Neural crest cell (in vitro differentiated cells): ENCODE results near the gene TMEM242. TPM values are rescaled to one million over a fixed set of nuclear protein-coding genes. Genes with fewer than 3 reads are reported as not detected.

Experiments used
- DNase-seq: peaks from one replicate; pipeline ENCODE4 v3.0.0; 2021; ENCODE audit warnings: low read depth, mixed read lengths, low spot score
- H3K27ac Mint-ChIP-seq: one replicate; pipeline ENCODE4 v1.8.0; 2021; ENCODE audit warnings: mild to moderate bottlenecking, mixed read lengths; ENCODE audit not compliant: unreplicated experiment
- H3K27me3 Mint-ChIP-seq: 2 replicates; pipeline ENCODE4 v1.8.0; 2021; ENCODE audit warnings: low read depth, mild to moderate bottlenecking, mixed read lengths
- H3K36me3 Mint-ChIP-seq: 2 replicates; pipeline ENCODE4 v1.8.0; 2021; ENCODE audit warnings: low read depth, mild to moderate bottlenecking, mixed read lengths
- H3K4me1 Mint-ChIP-seq: 2 replicates; pipeline ENCODE4 v1.8.0; 2021; ENCODE audit warnings: mixed read lengths
- H3K4me3 Mint-ChIP-seq: one replicate; pipeline ENCODE4 v1.8.0; 2021; ENCODE audit warnings: mild to moderate bottlenecking, mixed read lengths
- H3K9me3 Mint-ChIP-seq: 2 replicates; pipeline ENCODE4 v1.8.0; 2021; ENCODE audit warnings: mixed read lengths
- total RNA-seq: library from RNA; stranded (reverse); gene quantifications from 2 replicates; pipeline ENCODE4 v1.2.1, GENCODE V29; 2021
- TF ChIP-seq, protein P1 (sequence below): fragments of 200-600 bp; sonication (generic); conservative IDR thresholded peaks from 2 replicates; pipeline ENCODE4 v1.5.0; 2021; ENCODE audit warnings: antibody characterized with exemption, mild to moderate bottlenecking

The TMEM242 gene
- total RNA-seq, 1 donor from 2014 or later, result 11.3 TPM

DNA sequence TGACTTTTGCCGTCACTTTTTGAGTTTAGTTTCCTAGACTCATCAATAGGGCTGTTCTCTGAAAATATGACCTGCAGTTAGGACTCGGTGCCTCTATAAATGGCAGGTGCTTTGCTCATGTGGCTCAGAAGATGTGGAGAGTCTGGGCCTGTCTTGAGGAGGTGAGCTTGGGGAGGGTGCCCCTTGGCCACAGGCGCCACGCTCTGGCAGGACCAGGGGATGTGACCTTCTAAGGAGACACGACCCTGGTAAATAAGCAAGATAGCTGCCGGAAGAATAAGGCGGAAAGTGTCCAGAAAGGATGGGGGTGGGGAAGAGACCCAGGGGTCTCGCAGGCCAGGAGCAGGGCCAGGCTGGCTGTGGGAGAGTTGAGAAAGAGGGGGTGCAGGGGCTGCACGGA is 46.6 kb downstream of the TMEM242 start:
- Mint-ChIP-seq H3K9me3 (no peaks in the 10 kb centered on the region), H3K27me3 (peaks cover 12% of the 10 kb centered on the region), H3K27ac (no peak overlapping the region), H3K4me3 (peak overlapping the region; percentile 20), H3K4me1 (peaks cover 34% of the 10 kb centered on the region), H3K36me3 (no peaks in the 10 kb centered on the region)
- TF ChIP-seq, protein P1, sequence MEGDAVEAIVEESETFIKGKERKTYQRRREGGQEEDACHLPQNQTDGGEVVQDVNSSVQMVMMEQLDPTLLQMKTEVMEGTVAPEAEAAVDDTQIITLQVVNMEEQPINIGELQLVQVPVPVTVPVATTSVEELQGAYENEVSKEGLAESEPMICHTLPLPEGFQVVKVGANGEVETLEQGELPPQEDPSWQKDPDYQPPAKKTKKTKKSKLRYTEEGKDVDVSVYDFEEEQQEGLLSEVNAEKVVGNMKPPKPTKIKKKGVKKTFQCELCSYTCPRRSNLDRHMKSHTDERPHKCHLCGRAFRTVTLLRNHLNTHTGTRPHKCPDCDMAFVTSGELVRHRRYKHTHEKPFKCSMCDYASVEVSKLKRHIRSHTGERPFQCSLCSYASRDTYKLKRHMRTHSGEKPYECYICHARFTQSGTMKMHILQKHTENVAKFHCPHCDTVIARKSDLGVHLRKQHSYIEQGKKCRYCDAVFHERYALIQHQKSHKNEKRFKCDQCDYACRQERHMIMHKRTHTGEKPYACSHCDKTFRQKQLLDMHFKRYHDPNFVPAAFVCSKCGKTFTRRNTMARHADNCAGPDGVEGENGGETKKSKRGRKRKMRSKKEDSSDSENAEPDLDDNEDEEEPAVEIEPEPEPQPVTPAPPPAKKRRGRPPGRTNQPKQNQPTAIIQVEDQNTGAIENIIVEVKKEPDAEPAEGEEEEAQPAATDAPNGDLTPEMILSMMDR, result no peak
- DNase-seq, result no peak

DNA sequence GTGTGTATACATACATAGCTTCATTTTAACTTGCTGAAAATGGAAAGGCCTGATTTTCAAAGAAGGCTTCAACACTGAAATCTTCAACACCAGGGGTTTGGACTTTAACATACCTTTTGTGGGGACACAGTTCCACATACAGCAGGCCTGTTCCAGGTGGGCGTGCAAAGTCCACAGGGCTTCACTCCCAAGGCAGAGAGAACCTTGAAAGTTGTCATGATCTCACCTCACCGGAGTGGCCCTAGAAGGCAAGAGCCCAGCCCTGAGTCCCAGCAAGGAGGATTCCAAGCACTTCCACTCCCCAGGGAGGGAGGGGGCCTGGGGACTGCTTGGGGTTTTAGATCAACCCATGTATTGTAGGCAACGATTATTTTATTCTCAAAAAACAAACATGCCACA is 47.2 kb downstream of the TMEM242 start:
- peak overlapping the region; percentile 20 for H3K4me3 Mint-ChIP-seq
- H3K27ac Mint-ChIP-seq, result no peak overlapping the region
- peaks cover 12% of the 10 kb centered on the region for H3K27me3 Mint-ChIP-seq
- DNase-seq, result no peak
- H3K36me3 Mint-ChIP-seq, result no peaks in the 10 kb centered on the region
- TF ChIP-seq, protein P1, result no peak
- no peaks in the 10 kb centered on the region for H3K9me3 Mint-ChIP-seq
- peaks cover 34% of the 10 kb centered on the region for H3K4me1 Mint-ChIP-seq

DNA sequence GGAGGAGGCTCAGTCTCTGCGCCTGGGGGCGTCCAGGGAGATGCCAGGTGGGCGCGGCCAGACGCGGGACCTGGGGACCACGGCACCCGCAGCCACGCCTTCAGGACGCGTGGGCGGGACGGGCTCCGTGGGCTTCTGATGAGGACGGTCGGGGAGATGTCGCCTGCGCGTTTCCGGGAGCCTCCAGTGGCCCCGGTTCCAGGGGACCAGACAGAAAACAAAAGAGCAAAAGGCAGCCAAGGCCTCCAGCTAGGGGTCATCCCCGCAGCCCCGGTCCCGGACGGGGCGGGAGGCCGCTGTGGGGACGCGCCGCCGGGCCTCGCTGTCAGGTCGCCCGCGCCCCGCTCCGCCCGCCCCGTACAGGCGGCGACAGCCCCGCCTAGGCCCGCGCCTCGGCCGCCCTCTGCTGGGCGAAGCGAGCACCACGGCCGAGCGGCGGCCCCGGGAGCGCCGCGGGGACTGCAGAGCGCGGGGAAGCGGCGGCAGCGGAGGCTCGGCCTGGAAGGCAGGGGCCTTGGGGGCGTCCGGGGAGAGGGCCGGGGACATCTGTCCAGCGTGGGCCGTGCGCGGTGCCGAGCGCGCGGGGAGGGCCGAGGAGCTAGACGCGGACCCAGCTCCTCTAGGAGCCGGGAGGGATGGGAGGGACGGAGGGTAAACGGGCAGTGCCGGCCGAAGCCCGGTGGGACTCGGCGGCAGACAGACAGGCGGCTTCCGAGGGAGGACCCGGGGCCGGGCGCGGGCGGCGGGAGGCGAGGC is 48.7 kb downstream of the TMEM242 start:
- TF ChIP-seq, protein P1, result peak; percentile 83
- no peak overlapping the region for H3K4me3 Mint-ChIP-seq
- H3K27ac Mint-ChIP-seq, result no peak overlapping the region
- H3K36me3 Mint-ChIP-seq, result peaks cover 9% of the 10 kb centered on the region
- DNase-seq, result peak; percentile 71
- H3K4me1 Mint-ChIP-seq, result peaks cover 39% of the 10 kb centered on the region
- peaks cover 10% of the 10 kb centered on the region for H3K9me3 Mint-ChIP-seq
- peaks cover 12% of the 10 kb centered on the region for H3K27me3 Mint-ChIP-seq

DNA sequence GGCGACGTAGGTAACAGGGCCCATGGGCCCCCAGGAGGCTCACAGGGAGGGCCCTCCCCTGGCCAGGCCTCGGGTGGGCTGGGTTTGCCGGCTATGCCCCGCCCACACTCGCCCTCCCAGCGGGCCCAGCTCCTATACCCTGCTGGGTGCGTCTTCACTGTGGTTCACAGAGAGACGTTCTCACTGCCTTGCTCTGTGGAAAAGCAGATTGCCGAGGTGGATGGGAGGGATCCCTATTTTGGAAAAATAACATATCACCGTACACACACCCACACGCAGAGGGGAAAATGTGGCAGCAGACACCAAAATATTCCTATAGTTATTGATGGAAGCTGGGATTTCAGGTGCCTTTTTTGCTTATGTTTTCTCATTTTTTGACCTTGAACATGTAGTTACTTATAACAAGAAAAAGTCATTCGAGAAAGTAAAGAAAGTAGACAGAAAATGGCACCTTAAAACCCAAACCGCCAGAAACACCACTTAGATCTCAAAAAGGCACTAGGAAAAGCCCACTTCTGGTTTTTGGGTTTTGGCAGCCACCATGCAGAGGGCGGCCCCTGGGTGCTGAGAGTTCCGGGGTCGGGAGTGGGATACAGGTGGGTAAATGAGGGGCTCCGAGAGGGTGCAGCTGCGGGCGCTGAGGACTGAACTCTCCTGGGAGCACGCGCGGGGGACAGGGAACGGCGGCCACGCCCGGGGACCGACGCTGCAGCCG is 49.4 kb downstream of the TMEM242 start:
- peaks cover 10% of the 10 kb centered on the region for H3K27me3 Mint-ChIP-seq
- peaks cover 10% of the 10 kb centered on the region for H3K9me3 Mint-ChIP-seq
- H3K27ac Mint-ChIP-seq, result no peak overlapping the region
- DNase-seq, result peak; percentile 28
- H3K36me3 Mint-ChIP-seq, result peaks cover 9% of the 10 kb centered on the region
- peaks cover 45% of the 10 kb centered on the region for H3K4me1 Mint-ChIP-seq
- peak overlapping the region; percentile 87 for H3K4me3 Mint-ChIP-seq
- TF ChIP-seq, protein P1, result no peak

DNA sequence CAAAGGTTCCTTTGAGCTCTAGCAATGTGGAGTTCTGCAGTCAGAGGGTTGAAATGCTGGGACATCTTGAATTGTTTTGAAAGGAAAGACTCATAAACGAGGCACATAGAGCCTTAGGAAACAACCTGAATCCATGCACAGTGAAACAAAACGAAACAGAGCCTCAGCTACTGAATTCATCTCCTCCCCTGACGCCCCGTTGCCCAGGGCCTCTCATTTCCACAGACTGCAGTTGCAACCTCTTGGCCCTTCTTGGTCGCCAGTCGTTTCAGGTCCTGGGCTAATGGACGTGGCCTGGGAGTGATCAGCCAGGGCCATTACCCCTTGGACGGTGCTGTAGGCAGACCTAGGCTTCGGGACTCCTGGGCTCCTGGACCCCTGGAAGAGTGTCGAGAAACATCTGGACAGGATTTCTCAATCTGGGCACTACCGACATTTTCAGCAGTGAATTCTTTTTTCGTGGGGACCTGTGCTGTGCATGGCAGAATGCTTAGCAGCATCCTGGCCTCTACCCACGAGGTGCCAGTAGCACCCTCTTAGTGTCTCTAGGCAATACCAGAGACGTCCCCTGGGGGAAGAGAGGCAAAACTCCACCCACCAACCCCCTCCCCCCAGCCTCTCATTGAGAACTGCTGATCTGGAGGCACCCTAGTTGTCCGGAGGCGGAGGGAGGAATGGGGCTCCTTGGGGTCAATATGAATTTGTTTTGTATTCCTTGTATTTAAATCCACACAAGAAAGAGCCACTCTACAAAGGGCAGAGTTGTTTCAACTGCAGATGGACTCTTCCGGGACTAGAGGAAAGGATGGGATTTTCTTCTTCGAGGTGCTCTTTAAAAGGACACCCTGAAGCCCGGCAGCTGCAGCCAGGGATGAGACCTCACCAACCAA is 50.2 kb downstream of the TMEM242 start:
- peak overlapping the region; percentile 85 for H3K4me3 Mint-ChIP-seq
- TF ChIP-seq, protein P1, result no peak
- H3K27ac Mint-ChIP-seq, result peak overlapping the region; percentile 35
- H3K9me3 Mint-ChIP-seq, result peaks cover 10% of the 10 kb centered on the region
- peaks cover 9% of the 10 kb centered on the region for H3K36me3 Mint-ChIP-seq
- H3K4me1 Mint-ChIP-seq, result peaks cover 41% of the 10 kb centered on the region
- H3K27me3 Mint-ChIP-seq, result peaks cover 10% of the 10 kb centered on the region
- DNase-seq, result no peak
